K562 (cell line): ENCODE measurements around the gene KAT7. TPM values are rescaled to one million over a fixed set of nuclear protein-coding genes. Genes with fewer than 3 reads are reported as not detected.

Source experiments
- ARID2 ChIP-seq: fragments of 450-650 bp; IDR thresholded peaks from 2 replicates; pipeline ENCODE4 v1.6.1; 2017; ENCODE audit warnings: antibody characterized with exemption, mild to moderate bottlenecking
- ATF7 ChIP-seq: fragments of 450-650 bp; IDR thresholded peaks from 2 replicates; pipeline ENCODE4 v1.7.1; 2014; ENCODE audit warnings: mild to moderate bottlenecking, moderate library complexity
- CEBPB ChIP-seq: fragments of 450-650 bp; IDR thresholded peaks from 2 replicates; pipeline ENCODE4 v1.6.1; 2016; ENCODE audit warnings: missing genetic modification characterization, missing compliant biosample characterization
- DEAF1 ChIP-seq: fragments of 450-650 bp; formaldehyde crosslinking; IDR thresholded peaks from 2 replicates; pipeline ENCODE4 v1.4.0; 2020; ENCODE audit warnings: mild to moderate bottlenecking, moderate library complexity
- FOXA3 ChIP-seq, 2 experiments: fragments of 450-650 bp in 1 of 2; sonication (generic) in 1 of 2; formaldehyde crosslinking; IDR thresholded peaks in 1 of 2; conservative IDR thresholded peaks in 1 of 2; 2 replicates each; pipeline versions ENCODE4 v1.4.0 to v1.8.0; 2020 to 2022; ENCODE audit warnings: mild to moderate bottlenecking in 2 of 2, missing genetic modification reagents in 1 of 2
- HEY1 ChIP-seq: fragments of 250-450 bp; sonication (Bioruptor Pico); IDR thresholded peaks from 2 replicates; pipeline ENCODE4 v1.5.0; 2020; ENCODE audit warnings: mild to moderate bottlenecking, moderate library complexity, borderline replicate concordance
- HLTF ChIP-seq: fragments of 450-650 bp; IDR thresholded peaks from 2 replicates; pipeline ENCODE4 v1.6.1; 2016
- JUND ChIP-seq, 2 experiments: IDR thresholded peaks; 2 replicates in 1 of 2; 3 replicates in 1 of 2; pipeline ENCODE4 v1.6.1; 2011; ENCODE audit warnings: borderline replicate concordance in 2 of 2, low read depth in 2 of 2, low read length in 2 of 2, improper control_type of control experiment in 1 of 2, missing biosample characterization in 1 of 2, missing genetic modification characterization in 1 of 2, missing genetic modification reagents in 1 of 2
- MAZ ChIP-seq, 2 experiments: fragments of 450-650 bp in 1 of 2; sonication (generic) in 1 of 2; formaldehyde crosslinking; IDR thresholded peaks in 1 of 2; conservative IDR thresholded peaks in 1 of 2; 2 replicates each; pipeline versions ENCODE4 v1.4.0 to v1.5.0; 2020; ENCODE audit warnings: mild to moderate bottlenecking in 1 of 2, missing genetic modification reagents in 1 of 2
- RB1 ChIP-seq: fragments of 450-650 bp; IDR thresholded peaks from 2 replicates; pipeline ENCODE4 v1.6.1; 2017; ENCODE audit warnings: low read depth, mild to moderate bottlenecking
- SMC3 ChIP-seq: conservative IDR thresholded peaks from 2 replicates; pipeline ENCODE4 v1.6.1; 2011; ENCODE audit warnings: low read depth, low read length, improper control_type of control experiment; ENCODE audit not compliant: insufficient read depth
- TFAP4 ChIP-seq: sonication (generic); formaldehyde crosslinking; IDR thresholded peaks from 2 replicates; pipeline ENCODE4 v1.8.0; 2022; ENCODE audit warnings: missing genetic modification reagents, mild to moderate bottlenecking, moderate library complexity, borderline replicate concordance
- ZBTB7A ChIP-seq: IDR thresholded peaks from 2 replicates; pipeline ENCODE4 v1.6.1; 2011; ENCODE audit warnings: low read depth, mild to moderate bottlenecking, low read length, moderate library complexity, borderline replicate concordance; ENCODE audit not compliant: control insufficient read depth
- ZNF24 ChIP-seq: fragments of 450-650 bp; IDR thresholded peaks from 2 replicates; pipeline ENCODE4 v1.6.1; 2016
- ZNF324 ChIP-seq: fragments of 250-450 bp; sonication (Bioruptor Pico); IDR thresholded peaks from 2 replicates; pipeline ENCODE4 v1.4.0; 2020; ENCODE audit warnings: mild to moderate bottlenecking
- ZNF57 ChIP-seq: fragments of 450-650 bp; formaldehyde crosslinking; IDR thresholded peaks from 2 replicates; pipeline ENCODE4 v1.4.0; 2020; ENCODE audit warnings: mild to moderate bottlenecking, moderate library complexity
- polyA plus RNA-seq, 8 experiments: library from polyadenylated mRNA; depleted of rRNA in 4 of 8; stranded (reverse) in 5 of 8; unstranded in 3 of 8; fragments of >200 nt; fragmentation: Nextera tagmentation in 2 of 8; fragmentation: Illumina TruSeq in 1 of 8; extraction: Ambion mirVana in 2 of 8; extraction: Trizol in 1 of 8; gene quantifications; 2 replicates each; pipeline versions ENCODE4 v1.2.1 to v1.2.3, GENCODE V29; 2011 to 2014; ENCODE audit warnings: inconsistent platforms in 1 of 8, missing spikeins in 1 of 8
- total RNA-seq, 7 experiments: library from RNA; depleted of rRNA in 6 of 7; stranded (reverse); fragments of >200 nt in 6 of 7; fragmentation: Illumina TruSeq in 2 of 7; extraction: Trizol in 2 of 7; gene quantifications; 2 replicates each; pipeline versions ENCODE4 v1.2.1 to v1.2.3, GENCODE V29; 2011 to 2021; ENCODE audit warnings: low replicate concordance in 1 of 7
- TF ChIP-seq, protein P1 (sequence below), 3 experiments: IDR thresholded peaks in 2 of 3; conservative IDR thresholded peaks in 1 of 3; 2 replicates each; pipeline ENCODE4 v1.5.1; 2011 to 2012; ENCODE audit warnings: low read length in 3 of 3, mild to moderate bottlenecking in 3 of 3, control low read depth in 2 of 3, improper control_type of control experiment in 1 of 3, inconsistent platforms in 1 of 3, low read depth in 1 of 3, mixed read lengths in 1 of 3, moderate library complexity in 1 of 3; ENCODE audit not compliant: insufficient read depth in 2 of 3
- TF ChIP-seq, protein P2 (sequence below): fragments of 200-800 bp; sonication (Bioruptor generic); IDR thresholded peaks from 2 replicates; pipeline ENCODE4 v1.6.1; 2017; ENCODE audit warnings: missing genetic modification characterization, missing compliant biosample characterization

Gene KAT7
- total and polyA plus RNA-seq, 9 of the 15 experiments (the other 6 are each of a cell fraction or from before 2014, with no cell fraction given): 10.8 to 57.3 (median 34.8) TPM

DNA sequence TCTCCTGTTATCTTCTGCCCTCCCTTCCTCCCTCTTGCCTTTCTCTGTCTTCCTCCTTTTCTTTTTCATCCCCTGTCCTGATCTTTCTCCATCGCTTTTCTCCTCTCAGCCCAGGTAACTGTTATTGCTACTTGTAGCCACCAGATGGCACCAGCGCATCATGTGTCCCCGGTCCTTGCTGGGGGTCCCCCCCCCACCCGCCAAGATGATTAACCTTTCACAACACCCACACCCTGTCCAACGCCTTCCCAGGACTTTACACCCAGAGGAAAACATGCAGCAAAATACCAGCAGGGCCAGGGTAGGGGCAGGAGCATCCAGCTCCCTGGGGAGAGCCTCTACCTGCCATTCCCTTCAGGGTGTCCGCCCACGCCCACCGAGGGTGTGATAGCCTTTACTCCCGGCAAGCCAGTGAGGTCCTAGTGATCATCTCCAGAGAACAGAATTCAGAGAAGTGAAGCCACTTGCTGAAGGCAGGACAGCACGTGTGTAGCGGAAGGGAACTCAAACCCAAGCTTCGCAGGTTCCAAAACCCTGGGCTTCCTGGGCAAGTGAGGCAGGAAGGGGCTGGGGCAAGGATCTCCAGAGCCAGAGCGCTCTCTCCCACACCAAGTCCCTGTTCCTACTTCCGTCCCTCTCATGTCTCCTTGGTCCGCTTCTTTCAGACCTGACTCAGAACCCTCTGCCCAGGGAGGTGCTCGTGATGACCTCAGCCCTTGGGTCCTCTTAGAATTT lies 72.8 kb downstream of the KAT7 start (continued):
- TF ChIP-seq, protein P1, sequence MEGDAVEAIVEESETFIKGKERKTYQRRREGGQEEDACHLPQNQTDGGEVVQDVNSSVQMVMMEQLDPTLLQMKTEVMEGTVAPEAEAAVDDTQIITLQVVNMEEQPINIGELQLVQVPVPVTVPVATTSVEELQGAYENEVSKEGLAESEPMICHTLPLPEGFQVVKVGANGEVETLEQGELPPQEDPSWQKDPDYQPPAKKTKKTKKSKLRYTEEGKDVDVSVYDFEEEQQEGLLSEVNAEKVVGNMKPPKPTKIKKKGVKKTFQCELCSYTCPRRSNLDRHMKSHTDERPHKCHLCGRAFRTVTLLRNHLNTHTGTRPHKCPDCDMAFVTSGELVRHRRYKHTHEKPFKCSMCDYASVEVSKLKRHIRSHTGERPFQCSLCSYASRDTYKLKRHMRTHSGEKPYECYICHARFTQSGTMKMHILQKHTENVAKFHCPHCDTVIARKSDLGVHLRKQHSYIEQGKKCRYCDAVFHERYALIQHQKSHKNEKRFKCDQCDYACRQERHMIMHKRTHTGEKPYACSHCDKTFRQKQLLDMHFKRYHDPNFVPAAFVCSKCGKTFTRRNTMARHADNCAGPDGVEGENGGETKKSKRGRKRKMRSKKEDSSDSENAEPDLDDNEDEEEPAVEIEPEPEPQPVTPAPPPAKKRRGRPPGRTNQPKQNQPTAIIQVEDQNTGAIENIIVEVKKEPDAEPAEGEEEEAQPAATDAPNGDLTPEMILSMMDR (IDR thresholded peaks at IDR 0.05 in 2 of 3, conservative IDR thresholded peaks at IDR 0.05 in 1 of 3; ENCODE audit: insufficient read depth in 2 of 3, low read depth in 1 of 3, low read length in 3 of 3): peak; percentile 92 to 95 (median 95)
- peak; percentile 96 for TF ChIP-seq DEAF1 (CRISPR knock-in tag)
- 0 out of 2 replicates have a peak, but pooled peaks have one; percentile 18 for TF ChIP-seq HLTF
- peak; percentile 97 for TF ChIP-seq ARID2
- TF ChIP-seq, protein P2, sequence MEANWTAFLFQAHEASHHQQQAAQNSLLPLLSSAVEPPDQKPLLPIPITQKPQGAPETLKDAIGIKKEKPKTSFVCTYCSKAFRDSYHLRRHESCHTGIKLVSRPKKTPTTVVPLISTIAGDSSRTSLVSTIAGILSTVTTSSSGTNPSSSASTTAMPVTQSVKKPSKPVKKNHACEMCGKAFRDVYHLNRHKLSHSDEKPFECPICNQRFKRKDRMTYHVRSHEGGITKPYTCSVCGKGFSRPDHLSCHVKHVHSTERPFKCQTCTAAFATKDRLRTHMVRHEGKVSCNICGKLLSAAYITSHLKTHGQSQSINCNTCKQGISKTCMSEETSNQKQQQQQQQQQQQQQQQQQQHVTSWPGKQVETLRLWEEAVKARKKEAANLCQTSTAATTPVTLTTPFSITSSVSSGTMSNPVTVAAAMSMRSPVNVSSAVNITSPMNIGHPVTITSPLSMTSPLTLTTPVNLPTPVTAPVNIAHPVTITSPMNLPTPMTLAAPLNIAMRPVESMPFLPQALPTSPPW (CRISPR knock-in tag): peak; percentile 88
- peak; percentile 69 for TF ChIP-seq CEBPB (tag)
- no peak for TF ChIP-seq ZNF324
- TF ChIP-seq TFAP4: peak; percentile 60; the same call in 1 of the 2 replicates
- peak; percentile 27; the same call in 1 of the 2 replicates for TF ChIP-seq ZNF24
- TF ChIP-seq SMC3: peak; percentile 99
- 0 out of 4 replicates have a peak, but pooled peaks of 1 of the 2 experiments have one; percentile 44 for TF ChIP-seq FOXA3 (CRISPR knock-in tag; conservative IDR thresholded peaks at IDR 0.05 in 1 of 2, IDR thresholded peaks at IDR 0.05 in 1 of 2)
- peak; percentile 58; the same call in 1 of the 2 replicates for TF ChIP-seq RB1
- peak; percentile 58; the same call in 1 of the 2 replicates for TF ChIP-seq ZBTB7A
- TF ChIP-seq JUND (IDR thresholded peaks at IDR 0.05; ENCODE audit: borderline replicate concordance, low read depth, low read length): 0 out of 2 replicates have a peak, but pooled peaks have one; percentile 7
- TF ChIP-seq JUND (tag; IDR thresholded peaks at IDR 0.05; ENCODE audit: borderline replicate concordance, low read depth, low read length): no peak
- TF ChIP-seq MAZ (CRISPR knock-in tag; conservative IDR thresholded peaks at IDR 0.05 in 1 of 2, IDR thresholded peaks at IDR 0.05 in 1 of 2): peak in 1 of 2 experiments; percentile 64; a peak in 3 of 4 replicates
- no peak for TF ChIP-seq HEY1 (CRISPR knock-in tag)
- 0 out of 2 replicates have a peak, but pooled peaks have one; percentile 15 for TF ChIP-seq ATF7
- TF ChIP-seq ZNF57 (CRISPR knock-in tag): no peak
